ENCODE measurements around the gene SCGB2B2.
A peak's percentile ranks its signal among the peaks of the same experiment; 100 is the strongest.
"Not testable (repeated sequence)": the region's sequence is repeated elsewhere in the genome, so short reads cannot be mapped to it uniquely, and the experiment has no call there.

Gene SCGB2B2

GRCh38 chr19:34668690-34669089, 8.3 kb downstream of the SCGB2B2 start:
- DNase-seq (ENCODE audit: low read depth), result not testable (repeated sequence)

GRCh38 chr19:34668077-34668689, 8.8 kb downstream of the SCGB2B2 start:
- not testable (repeated sequence) for DNase-seq (ENCODE audit: low read depth)

DNA sequence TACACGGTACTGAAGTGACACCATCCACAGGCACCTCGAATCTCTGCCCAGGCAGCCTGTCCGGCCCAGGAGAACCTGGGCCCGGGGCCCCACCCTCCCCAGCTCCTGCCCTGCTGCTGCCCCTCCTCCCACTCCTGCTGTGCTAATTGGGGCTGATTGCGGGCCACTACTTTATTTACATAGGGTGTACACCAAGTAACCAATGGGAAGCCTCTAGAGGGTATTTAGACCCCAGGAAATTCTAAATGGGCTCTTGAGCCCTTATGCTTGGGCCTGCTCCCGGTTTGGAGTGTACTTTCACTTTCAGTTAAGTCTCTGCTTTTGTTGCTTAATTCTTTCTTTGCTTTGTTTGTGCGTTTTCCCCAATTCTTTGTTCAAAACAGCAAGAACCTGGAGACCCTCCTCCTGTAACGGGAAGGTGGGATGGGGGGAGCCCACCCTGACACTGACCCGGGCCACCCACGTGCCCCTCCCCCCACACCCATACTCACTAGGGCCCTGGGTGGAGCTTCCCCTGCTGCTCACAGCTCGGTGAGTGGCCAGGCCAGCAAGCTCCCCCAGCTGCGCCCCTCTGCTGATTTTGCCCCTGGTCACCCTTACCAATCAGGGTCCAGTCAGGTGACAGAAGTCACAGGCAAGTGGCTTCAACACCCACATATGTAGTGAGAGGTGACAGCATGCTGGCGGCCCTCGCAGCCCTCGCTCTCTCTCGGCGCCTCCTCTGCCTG, 9.4 kb downstream of the SCGB2B2 start:
- DNase-seq (ENCODE audit: low read depth), result no peak

- no peak for DNase-seq (ENCODE audit: low read depth)
These were observed 10.0 kb downstream of the SCGB2B2 start for GRCh38 chr19:34666958-34667265.

DNA sequence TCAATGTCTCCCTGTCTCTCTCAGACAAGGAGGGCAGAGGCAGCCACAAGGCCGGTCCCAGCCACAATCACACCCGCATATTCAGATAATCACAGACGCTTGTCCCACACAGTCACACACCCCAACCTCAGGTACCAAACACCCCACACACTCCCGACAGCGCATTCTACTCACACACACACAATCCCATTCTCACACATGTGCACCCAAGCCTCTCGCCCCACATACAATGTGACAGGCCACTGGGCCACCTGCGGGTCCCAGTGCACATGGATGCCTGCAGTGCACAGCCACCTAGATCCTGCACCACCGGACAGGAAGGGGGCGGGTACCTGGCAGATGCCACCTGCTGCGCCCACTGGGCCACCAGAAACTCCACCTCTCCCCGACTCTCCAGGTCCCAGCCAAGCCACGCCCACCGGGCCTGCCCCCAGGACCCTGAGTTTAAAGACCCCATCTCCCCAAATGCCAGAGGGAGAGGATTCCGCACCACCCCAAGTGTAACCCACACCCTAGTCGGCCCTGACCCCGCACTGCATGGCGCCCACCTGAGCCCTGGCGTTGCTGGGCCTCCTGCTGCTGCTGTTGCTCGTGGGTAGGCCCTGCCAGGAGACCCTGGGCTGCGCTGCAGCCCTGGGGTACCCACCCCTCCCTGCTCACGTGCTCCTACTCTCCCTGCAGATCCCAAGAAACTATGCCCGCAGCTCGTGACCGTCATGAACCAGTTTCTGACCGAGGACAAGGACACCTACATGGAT, 10.6 kb downstream of the SCGB2B2 start:
- DNase-seq (ENCODE audit: low read depth), result no peak

- not testable (repeated sequence) for DNase-seq (ENCODE audit: low read depth)
These were observed 11.7 kb downstream of the SCGB2B2 start for GRCh38 chr19:34665275-34665674.

- no peak for DNase-seq (ENCODE audit: low read depth)
These were observed 12.1 kb downstream of the SCGB2B2 start for GRCh38 chr19:34664870-34665269.

- no peak for DNase-seq (ENCODE audit: low read depth)
These were observed 12.8 kb downstream of the SCGB2B2 start for GRCh38 chr19:34664168-34664567.

GRCh38 chr19:34662919-34663318, 14.0 kb downstream of the SCGB2B2 start:
- DNase-seq (ENCODE audit: low read depth), result no peak

GRCh38 chr19:34661357-34661756, 15.6 kb downstream of the SCGB2B2 start:
- no peak for DNase-seq (ENCODE audit: low read depth)

GRCh38 chr19:34655651-34656050, 21.3 kb downstream of the SCGB2B2 start:
- no peak for DNase-seq (ENCODE audit: low read depth)

DNA sequence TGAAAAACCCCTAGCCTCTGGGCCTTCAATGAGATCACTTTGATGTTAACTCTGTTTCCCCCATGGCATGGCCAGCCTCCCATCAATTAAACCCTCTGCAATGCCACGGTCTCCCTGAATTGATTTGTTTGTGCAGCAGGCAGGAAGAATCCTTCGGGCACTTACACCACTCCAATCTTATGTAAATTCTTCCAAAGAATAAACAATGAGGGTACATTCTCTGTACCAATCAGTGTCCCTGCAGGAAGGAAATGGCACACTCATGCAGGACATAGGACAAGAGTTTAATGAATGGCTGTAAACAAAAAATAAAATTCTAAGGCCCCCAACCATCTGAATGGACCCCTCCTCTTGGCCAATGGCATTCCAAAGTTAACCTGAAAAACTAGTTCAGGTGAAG, 22.2 kb downstream of the SCGB2B2 start:
- no peak for DNase-seq (ENCODE audit: low read depth)

DNA sequence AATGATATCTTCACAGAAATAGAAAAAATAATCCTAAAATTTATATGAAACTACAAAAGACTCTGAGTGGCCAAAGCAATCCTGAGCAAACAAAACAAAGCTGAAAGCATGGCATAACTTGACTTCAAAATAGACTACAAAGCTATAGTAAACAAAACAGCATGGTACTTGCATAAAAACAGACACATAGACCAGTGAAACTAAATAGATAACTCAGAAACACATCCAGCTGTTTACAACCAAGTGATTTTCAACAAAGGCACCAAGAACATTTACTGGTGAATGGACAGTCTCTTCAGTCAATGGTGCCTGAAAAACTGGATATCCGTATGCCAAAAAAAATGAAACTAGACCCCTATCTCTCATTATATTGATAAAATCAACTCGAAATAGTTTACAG, 25.2 kb downstream of the SCGB2B2 start:
- no peak for DNase-seq (ENCODE audit: low read depth)

GRCh38 chr19:34649886-34650543, 26.9 kb downstream of the SCGB2B2 start:
- no peak for DNase-seq (ENCODE audit: low read depth)

DNA sequence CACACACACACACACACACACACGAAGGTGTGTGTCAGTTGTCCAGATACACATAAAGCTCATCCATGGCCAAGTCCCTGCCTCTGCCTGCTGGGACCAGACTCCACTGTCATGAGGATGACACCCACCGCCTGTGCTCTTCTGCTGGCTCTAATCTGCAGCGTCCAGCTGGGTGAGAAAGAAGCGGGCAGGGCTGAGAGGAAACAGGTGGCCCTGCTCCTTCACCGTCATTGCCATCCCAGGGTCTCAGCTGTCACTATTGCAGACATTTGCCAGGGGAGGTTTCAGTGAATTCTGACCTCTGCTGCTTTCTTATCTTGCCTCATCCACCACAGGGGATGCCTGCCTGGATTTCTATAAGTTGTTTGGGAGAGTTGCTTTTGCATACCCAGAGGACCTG, 31.4 kb downstream of the SCGB2B2 start:
- DNase-seq (ENCODE audit: low read depth), result no peak

DNA sequence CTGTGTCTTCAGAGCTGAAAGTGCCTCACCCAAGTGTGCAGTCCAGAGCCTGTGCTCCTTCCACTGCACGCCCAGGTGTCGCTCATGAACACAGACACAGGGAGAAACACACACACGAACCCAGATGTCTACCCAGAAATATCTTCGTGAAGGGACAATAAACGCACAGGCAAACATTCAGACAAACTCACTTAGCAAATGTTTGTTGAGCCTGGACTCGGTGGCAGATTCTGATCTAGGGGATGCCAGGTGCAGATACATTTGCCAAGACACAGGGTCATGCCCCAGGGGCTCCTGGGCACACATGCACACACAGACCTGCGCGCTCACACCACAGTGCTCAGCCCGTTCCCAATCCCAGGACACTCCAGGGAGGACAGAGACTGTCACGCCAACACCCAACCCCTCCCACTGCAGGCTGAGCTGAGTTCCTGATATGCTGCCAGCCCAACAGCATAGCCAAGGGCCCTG, 31.9 kb downstream of the SCGB2B2 start:
- no peak for DNase-seq (ENCODE audit: low read depth)

GRCh38 chr19:34642241-34642640, 34.7 kb downstream of the SCGB2B2 start:
- no peak for DNase-seq (ENCODE audit: low read depth)

GRCh38 chr19:34639491-34640085, 37.4 kb downstream of the SCGB2B2 start:
- peak; percentile 34 for DNase-seq (ENCODE audit: low read depth)

DNA sequence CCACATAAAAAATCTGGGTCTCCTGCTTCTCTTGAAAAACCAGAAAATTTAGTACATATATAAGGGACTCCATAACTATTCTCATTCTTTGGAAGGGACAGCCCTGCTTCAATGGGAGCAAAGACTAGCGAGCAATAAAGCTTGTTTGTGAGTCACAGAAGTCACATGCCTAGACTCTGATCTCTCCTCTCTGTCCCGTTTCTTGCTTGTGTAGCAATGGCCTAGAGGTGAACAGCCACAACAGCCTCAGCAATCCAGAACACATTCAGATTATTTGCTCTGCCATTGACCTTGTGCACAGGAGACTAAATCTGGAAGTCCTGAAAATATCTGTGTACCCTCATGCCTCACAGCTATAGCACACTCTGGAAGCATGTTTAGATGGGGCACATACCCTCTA, 43.2 kb downstream of the SCGB2B2 start:
- no peak for DNase-seq (ENCODE audit: low read depth)

Measured in stimulated activated CD8-positive, alpha-beta memory T cell treated with anti-CD3 and anti-CD28 coated beads, Interleukin-15, amount 100 ng/mL, for 24 hours (primary cell).